SK-N-SH (cell line): ENCODE data around the gene SCAPER.

ENCODE experiments used
- CHD2 ChIP-seq: fragments of 150-350 bp; IDR thresholded peaks from 2 replicates; pipeline ENCODE4 v1.6.1; 2018; ENCODE audit warnings: low read length; ENCODE audit not compliant: partially characterized antibody
- CTCF ChIP-seq: fragments of 200-600 bp; sonication (generic); IDR thresholded peaks from 2 replicates; pipeline ENCODE4 v1.6.1; 2017; ENCODE audit warnings: antibody characterized with exemption, mild to moderate bottlenecking, moderate library complexity
- EP300 ChIP-seq, 2 experiments: IDR thresholded peaks; 2 replicates each; pipeline versions ENCODE4 v1.4.0 to v1.6.1; 2012; ENCODE audit warnings: borderline replicate concordance in 1 of 2, low read depth in 1 of 2, low read length in 1 of 2
- POLR2AphosphoS5 ChIP-seq: IDR thresholded peaks from 2 replicates; pipeline ENCODE4 v1.6.1; 2012; ENCODE audit warnings: low read depth, low read length
- RFX5 ChIP-seq: IDR thresholded peaks from 2 replicates; pipeline ENCODE4 v1.6.1; 2012; ENCODE audit warnings: mild to moderate bottlenecking, improper control_type of control experiment, low read length
- RXRA ChIP-seq: IDR thresholded peaks from 2 replicates; pipeline ENCODE4 v1.4.0; 2012; ENCODE audit warnings: low read depth, mild to moderate bottlenecking, borderline replicate concordance
- SMC3 ChIP-seq: IDR thresholded peaks from 2 replicates; pipeline ENCODE4 v1.6.1; 2012; ENCODE audit warnings: low read depth, low read length, improper control_type of control experiment
- TAF1 ChIP-seq: IDR thresholded peaks from 2 replicates; pipeline ENCODE4 v1.6.1; 2012; ENCODE audit warnings: low read depth, mild to moderate bottlenecking, low read length, moderate library complexity, borderline replicate concordance
- TCF12 ChIP-seq: IDR thresholded peaks from 2 replicates; pipeline ENCODE4 v1.4.0; 2012
- TF ChIP-seq, protein P1 (sequence below): IDR thresholded peaks from 2 replicates; pipeline ENCODE4 v1.6.1; 2012; ENCODE audit warnings: mild to moderate bottlenecking, low read depth, low read length, moderate library complexity
- TF ChIP-seq, protein P2 (sequence below): IDR thresholded peaks from 2 replicates; pipeline ENCODE4 v1.4.0; 2012; ENCODE audit warnings: low read depth, borderline replicate concordance
- TF ChIP-seq, protein P3 (sequence below): IDR thresholded peaks from 2 replicates; pipeline ENCODE4; 2012

DNA sequence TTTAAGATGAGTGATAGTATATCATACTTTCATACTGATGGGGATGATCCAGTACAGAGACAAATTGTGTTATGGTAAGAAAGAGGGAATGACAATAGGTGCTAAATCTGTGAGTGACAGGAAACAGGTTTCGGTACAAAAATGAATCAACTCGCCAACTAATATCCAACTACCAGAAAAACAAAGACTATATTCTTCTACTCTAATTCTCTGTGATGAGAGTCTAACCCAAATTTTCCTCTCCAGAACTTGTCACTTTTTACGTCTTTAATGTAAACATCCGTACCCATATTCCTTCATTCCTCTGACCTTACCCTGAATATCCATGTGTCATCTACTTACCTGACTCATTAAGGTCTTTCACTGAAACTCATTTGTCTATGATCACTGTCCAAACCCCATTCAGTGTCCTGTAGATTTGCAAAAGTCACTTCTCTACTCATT lies 39.6 kb downstream of the SCAPER start:
- TF ChIP-seq CTCF: no peak
- TF ChIP-seq, protein P1, sequence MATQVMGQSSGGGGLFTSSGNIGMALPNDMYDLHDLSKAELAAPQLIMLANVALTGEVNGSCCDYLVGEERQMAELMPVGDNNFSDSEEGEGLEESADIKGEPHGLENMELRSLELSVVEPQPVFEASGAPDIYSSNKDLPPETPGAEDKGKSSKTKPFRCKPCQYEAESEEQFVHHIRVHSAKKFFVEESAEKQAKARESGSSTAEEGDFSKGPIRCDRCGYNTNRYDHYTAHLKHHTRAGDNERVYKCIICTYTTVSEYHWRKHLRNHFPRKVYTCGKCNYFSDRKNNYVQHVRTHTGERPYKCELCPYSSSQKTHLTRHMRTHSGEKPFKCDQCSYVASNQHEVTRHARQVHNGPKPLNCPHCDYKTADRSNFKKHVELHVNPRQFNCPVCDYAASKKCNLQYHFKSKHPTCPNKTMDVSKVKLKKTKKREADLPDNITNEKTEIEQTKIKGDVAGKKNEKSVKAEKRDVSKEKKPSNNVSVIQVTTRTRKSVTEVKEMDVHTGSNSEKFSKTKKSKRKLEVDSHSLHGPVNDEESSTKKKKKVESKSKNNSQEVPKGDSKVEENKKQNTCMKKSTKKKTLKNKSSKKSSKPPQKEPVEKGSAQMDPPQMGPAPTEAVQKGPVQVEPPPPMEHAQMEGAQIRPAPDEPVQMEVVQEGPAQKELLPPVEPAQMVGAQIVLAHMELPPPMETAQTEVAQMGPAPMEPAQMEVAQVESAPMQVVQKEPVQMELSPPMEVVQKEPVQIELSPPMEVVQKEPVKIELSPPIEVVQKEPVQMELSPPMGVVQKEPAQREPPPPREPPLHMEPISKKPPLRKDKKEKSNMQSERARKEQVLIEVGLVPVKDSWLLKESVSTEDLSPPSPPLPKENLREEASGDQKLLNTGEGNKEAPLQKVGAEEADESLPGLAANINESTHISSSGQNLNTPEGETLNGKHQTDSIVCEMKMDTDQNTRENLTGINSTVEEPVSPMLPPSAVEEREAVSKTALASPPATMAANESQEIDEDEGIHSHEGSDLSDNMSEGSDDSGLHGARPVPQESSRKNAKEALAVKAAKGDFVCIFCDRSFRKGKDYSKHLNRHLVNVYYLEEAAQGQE: no peak
- no peak for TF ChIP-seq RFX5
- TF ChIP-seq TCF12: no peak
- no peak for TF ChIP-seq CHD2
- no peak for TF ChIP-seq POLR2AphosphoS5
- TF ChIP-seq SMC3: no peak
- TF ChIP-seq, protein P2, sequence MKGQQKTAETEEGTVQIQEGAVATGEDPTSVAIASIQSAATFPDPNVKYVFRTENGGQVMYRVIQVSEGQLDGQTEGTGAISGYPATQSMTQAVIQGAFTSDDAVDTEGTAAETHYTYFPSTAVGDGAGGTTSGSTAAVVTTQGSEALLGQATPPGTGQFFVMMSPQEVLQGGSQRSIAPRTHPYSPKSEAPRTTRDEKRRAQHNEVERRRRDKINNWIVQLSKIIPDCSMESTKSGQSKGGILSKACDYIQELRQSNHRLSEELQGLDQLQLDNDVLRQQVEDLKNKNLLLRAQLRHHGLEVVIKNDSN: no peak
- no peak for TF ChIP-seq EP300 (IDR thresholded peaks at IDR 0.05; ENCODE audit: borderline replicate concordance in 1 of 2, low read depth in 1 of 2, low read length in 1 of 2)
- no peak for TF ChIP-seq RXRA
- no peak for TF ChIP-seq TAF1
- TF ChIP-seq, protein P3, sequence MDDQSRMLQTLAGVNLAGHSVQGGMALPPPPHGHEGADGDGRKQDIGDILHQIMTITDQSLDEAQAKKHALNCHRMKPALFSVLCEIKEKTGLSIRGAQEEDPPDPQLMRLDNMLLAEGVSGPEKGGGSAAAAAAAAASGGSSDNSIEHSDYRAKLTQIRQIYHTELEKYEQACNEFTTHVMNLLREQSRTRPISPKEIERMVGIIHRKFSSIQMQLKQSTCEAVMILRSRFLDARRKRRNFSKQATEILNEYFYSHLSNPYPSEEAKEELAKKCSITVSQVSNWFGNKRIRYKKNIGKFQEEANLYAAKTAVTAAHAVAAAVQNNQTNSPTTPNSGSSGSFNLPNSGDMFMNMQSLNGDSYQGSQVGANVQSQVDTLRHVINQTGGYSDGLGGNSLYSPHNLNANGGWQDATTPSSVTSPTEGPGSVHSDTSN: no peak
